Measurements from ENCODE around the gene RNF220.

RNF220 gene

DNA sequence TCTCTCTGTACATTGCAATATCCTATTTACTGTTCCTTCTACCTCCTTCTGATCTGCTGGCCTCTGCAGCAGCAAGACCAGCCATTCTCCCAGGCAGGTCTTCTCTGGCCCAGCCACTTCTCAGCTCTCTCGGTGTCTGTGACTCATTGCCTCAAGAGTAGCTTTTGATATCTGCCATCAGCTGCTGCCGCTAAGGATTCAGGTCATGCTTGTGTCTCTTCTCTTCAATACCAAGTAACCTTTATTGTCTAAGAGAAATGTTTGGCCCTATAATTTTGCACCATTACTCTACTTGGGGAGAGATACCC is 167.5 kb downstream of the RNF220 start:
- H3K4me3 ChIP-seq (ENCODE audit: low read length): no peak overlapping the region
- no peak for DNase-seq (ENCODE audit: low read depth)
- TF ChIP-seq, protein P1, sequence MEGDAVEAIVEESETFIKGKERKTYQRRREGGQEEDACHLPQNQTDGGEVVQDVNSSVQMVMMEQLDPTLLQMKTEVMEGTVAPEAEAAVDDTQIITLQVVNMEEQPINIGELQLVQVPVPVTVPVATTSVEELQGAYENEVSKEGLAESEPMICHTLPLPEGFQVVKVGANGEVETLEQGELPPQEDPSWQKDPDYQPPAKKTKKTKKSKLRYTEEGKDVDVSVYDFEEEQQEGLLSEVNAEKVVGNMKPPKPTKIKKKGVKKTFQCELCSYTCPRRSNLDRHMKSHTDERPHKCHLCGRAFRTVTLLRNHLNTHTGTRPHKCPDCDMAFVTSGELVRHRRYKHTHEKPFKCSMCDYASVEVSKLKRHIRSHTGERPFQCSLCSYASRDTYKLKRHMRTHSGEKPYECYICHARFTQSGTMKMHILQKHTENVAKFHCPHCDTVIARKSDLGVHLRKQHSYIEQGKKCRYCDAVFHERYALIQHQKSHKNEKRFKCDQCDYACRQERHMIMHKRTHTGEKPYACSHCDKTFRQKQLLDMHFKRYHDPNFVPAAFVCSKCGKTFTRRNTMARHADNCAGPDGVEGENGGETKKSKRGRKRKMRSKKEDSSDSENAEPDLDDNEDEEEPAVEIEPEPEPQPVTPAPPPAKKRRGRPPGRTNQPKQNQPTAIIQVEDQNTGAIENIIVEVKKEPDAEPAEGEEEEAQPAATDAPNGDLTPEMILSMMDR (conservative IDR thresholded peaks at IDR 0.05; ENCODE audit: low read depth, low read length): no peak

DNA sequence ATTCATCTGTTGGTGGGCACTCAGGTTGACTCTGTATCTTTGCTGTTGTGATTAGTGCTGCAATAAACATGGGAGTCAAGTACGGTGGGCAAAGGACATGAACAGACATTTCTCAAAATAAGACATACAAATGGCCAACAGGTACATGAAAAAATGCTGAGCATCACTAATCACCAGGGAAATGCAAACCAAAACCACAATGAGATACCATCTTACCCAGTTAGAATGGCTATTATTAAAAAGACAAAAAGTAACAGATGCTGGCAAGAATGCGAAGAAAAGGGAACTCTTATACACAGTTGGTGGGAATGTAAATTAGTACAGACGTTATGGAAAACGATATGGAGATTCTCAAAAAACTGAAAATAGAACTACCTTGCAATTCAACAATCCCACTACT is 170.3 kb downstream of the RNF220 start:
- TF ChIP-seq, protein P1 (conservative IDR thresholded peaks at IDR 0.05; ENCODE audit: low read depth, low read length): no peak
- no peak for DNase-seq (ENCODE audit: low read depth)
- H3K4me3 ChIP-seq (ENCODE audit: low read length): no peak overlapping the region

DNA sequence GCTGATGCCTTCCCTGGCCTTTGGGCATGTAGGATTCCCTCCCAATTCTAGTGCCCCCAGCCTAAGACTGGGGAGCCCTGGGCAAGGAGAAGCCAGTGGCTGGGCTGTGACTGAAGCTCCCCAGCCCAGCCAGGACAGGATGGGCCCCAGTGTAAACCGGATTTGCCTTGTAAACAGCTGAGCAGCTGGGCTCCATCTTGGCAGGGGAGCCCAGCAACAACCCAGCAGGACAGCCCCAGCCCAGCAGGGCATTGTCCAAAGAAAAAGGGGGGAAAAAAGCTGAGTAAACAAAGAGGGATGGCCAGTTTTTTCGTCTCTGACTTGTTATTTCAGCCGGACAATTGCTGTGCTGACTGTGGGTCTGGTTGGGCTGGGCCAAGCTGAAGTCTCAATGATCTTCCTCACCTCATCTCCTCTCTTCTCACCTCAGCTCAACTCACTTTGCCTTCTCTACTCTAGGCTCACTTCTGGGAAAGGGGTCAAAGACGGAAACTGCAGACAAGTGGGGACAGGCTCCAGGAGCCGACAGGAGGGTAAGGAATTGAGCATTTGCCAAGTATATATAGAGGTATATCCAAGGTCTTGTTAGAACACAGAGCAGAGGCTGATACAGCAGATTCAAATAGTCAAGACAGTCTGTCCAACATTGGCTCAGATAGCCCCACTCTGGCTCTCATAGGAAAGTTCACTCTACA is 171.5 kb downstream of the RNF220 start:
- no peak overlapping the region for H3K4me3 ChIP-seq (ENCODE audit: low read length)
- TF ChIP-seq, protein P1 (conservative IDR thresholded peaks at IDR 0.05; ENCODE audit: low read depth, low read length): no peak
- DNase-seq (ENCODE audit: low read depth): no peak

DNA sequence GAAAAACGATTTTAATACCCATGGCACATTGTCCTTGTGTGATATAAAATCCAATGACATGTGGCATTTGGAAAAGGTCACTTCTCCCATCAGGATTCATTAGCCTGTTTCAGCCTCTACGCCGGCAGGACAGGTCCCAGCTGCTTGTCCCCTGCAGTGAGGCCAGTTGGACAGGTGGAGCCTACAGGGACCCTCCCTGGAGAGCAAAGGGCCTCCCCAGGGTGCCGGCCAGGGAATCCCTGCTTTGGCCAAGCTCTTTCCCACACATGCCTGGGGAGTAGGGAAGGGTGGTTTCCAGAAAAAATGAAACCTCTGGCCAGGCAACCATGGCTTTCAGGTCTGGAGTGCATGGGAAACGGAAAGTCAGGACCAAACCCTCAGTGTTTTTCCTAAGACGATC is 176.2 kb downstream of the RNF220 start:
- no peak for DNase-seq (ENCODE audit: low read depth)
- TF ChIP-seq, protein P1 (conservative IDR thresholded peaks at IDR 0.05; ENCODE audit: low read depth, low read length): no peak
- no peak overlapping the region for H3K4me3 ChIP-seq (ENCODE audit: low read length)

DNA sequence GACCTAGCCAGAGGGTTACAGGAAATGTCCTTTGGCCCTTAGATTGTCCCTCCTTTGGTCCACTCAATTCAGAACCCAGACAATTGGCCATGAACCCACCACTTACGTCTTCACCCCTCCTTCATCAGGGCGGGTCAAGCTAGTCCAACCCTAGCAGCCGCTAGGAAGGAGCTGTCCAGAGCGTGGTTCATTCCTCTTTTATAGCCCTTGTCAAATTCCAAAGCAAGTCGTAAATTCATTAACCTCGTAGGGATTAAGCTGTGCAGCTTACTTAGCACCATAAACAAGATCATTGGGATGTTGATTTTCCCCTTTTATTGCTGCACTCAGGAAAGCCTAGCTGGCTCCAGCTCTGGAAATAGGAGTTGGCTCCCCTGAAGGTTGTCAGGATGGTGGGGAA is 179.1 kb downstream of the RNF220 start:
- TF ChIP-seq, protein P1 (conservative IDR thresholded peaks at IDR 0.05; ENCODE audit: low read depth, low read length): no peak
- DNase-seq (ENCODE audit: low read depth): no peak

DNA sequence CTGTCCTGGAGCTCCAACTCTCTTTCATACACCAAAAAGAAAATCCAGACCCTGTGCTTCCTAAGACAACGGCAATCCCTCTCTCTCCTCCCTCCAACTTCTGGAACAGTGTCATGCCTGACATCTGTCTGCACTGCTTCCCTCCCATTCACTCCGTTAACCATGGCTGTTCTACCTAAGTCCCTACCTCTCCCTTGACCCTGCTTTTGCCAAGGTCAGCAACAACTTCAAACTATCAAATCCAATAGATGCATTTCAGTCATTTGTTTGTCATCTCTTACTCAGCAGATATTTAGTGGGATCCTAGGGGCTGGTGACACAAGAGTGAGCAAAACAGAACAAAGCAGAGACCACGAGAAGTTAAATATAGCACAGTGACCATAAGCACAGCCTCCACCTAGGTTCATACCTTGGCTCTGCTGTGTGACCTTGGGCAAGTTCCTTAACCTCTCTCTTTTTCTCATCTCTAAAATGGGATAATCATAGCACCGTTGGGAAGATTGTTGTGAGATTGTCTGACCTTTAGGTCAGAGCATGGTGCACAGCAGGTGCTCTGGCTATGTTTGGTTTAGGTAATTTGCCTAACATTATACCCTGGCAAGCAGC is 180.4 kb downstream of the RNF220 start:
- H3K4me3 ChIP-seq (ENCODE audit: low read length): no peak overlapping the region
- no peak for DNase-seq (ENCODE audit: low read depth)
- TF ChIP-seq, protein P1 (conservative IDR thresholded peaks at IDR 0.05; ENCODE audit: low read depth, low read length): no peak

More for the DNA sequence above, 179.1 kb downstream of the RNF220 start:
- H3K4me3 ChIP-seq (ENCODE audit: low read length): no peak overlapping the region

DNA sequence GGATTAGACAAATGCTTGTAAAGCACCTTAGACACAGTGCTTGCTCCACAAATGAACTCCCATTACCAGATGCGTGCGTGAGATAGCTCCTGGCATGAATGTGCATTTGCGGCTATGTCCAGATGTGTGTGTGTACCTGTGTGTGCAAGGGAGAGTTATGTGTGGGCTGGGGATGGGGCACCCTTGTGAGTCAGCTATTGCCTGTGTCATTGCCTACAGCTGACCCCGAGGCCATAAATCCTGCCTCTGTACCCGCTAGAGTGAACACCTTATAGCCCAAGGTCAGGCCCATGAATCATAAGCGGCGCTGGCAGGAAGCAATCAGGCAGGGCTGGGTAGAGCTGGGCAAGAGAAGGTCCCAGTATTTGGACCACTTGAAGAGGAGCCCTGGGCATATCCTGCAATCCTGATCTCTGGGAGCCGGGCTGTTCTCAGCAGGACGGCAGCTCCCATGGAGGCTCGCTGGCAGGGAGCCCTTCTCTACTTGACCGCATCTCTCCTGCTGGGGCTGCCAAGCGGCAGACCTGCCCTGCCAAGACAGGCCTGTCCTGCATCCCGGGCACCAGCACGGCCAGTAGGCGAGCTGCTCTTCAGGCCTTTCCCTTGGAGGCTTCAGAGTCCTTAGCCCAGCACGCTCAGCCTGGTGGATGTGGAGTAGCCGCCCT is 182.9 kb downstream of the RNF220 start:
- DNase-seq (ENCODE audit: low read depth): no peak
- H3K4me3 ChIP-seq (ENCODE audit: low read length): no peak overlapping the region
- TF ChIP-seq, protein P1 (conservative IDR thresholded peaks at IDR 0.05; ENCODE audit: low read depth, low read length): no peak

All from retinal pigment epithelial cell (primary cell).